Right atrium auricular region (tissue), 2 donors: ENCODE results near the gene ZNF880. TPM values are rescaled to one million over a fixed set of nuclear protein-coding genes. Genes with fewer than 3 reads are reported as not detected.
"Not testable (repeated sequence)": the region's sequence is repeated elsewhere in the genome, so short reads cannot be mapped to it uniquely, and the experiment has no call there.

ENCODE experiments used
- DNase-seq: peaks from one replicate; pipeline ENCODE4 v3.0.0-alpha.2; 2019; ENCODE audit warnings: low spot score
- H3K27ac ChIP-seq, 2 donors: fragments of 200-600 bp; sonication (generic); 1 replicate in 1 of 2; 2 replicates in 1 of 2; pipeline ENCODE4 v1.5.1; 2016 to 2019
- H3K27me3 ChIP-seq, 2 donors: fragments of 200-600 bp; sonication (generic); one replicate each; pipeline versions ENCODE4 v1.5.1 to v1.6.0; 2017 to 2019
- H3K36me3 ChIP-seq: fragments of 200-600 bp; sonication (generic); one replicate; pipeline ENCODE4 v1.5.1; 2016
- H3K4me1 ChIP-seq, 2 donors: fragments of 200-600 bp; sonication (generic); one replicate each; pipeline versions ENCODE4 v1.5.1 to v1.6.0; 2017 to 2019
- H3K4me3 ChIP-seq, 2 donors: fragments of 200-600 bp; sonication (generic); 1 replicate in 1 of 2; 2 replicates in 1 of 2; pipeline ENCODE4 v1.5.1; 2017 to 2019; ENCODE audit warnings: mild to moderate bottlenecking in 1 of 2, moderate library complexity in 1 of 2
- H3K9me3 ChIP-seq, 2 donors: fragments of 200-600 bp; sonication (generic); one replicate each; pipeline ENCODE4 v1.5.1; 2019
- total RNA-seq, 2 donors: library from RNA; depleted of rRNA; stranded (reverse); fragments of >200 nt; gene quantifications; one replicate each; pipeline ENCODE4 v1.1.0, GENCODE V29; 2016
- TF ChIP-seq, protein P1 (sequence below), 2 donors: fragments of 200-600 bp; sonication (generic); IDR thresholded peaks; one replicate each; pipeline ENCODE4 v1.5.1; 2019; ENCODE audit warnings: antibody characterized with exemption in 2 of 2

Gene ZNF880
- total RNA-seq, 2 donors from 2014 or later = 19.6 to 20.5 TPM

DNA sequence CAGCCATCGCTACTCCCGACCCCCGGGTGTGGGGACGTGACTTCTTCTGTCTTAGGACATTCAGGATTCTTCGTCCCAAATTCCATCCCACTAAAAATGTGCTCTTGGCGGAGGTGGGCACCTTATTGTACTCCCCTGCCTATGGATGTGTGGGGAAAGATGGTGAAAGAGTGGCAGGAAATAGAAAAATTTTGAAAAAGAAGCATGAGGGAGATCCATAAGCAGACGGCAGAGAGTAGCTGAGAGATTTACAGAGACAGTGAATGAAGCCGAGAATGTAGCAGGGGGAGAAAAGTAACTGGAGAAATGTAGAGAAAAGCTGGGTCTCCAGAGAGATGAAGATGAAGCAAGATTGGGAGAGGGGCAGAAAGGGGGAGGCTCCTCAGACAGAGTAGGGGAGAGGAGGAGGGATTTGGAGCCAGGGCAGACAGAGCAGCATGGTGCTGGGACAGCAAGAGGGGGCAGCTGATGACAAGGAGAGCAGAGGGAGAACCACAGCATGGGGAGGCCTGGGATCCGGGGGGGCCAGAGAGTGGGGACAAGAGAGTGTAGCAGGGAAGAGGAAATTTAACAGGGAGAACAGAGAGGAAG, 32.8 kb upstream of the ZNF880 start:
- no peaks in the 10 kb centered on the region for H3K27me3 ChIP-seq
- H3K27ac ChIP-seq = peak overlapping the region; percentile 71 to 79
- H3K4me1 ChIP-seq = peaks cover 0 to 9% of the 10 kb centered on the region in 2 donors
- TF ChIP-seq, protein P1, sequence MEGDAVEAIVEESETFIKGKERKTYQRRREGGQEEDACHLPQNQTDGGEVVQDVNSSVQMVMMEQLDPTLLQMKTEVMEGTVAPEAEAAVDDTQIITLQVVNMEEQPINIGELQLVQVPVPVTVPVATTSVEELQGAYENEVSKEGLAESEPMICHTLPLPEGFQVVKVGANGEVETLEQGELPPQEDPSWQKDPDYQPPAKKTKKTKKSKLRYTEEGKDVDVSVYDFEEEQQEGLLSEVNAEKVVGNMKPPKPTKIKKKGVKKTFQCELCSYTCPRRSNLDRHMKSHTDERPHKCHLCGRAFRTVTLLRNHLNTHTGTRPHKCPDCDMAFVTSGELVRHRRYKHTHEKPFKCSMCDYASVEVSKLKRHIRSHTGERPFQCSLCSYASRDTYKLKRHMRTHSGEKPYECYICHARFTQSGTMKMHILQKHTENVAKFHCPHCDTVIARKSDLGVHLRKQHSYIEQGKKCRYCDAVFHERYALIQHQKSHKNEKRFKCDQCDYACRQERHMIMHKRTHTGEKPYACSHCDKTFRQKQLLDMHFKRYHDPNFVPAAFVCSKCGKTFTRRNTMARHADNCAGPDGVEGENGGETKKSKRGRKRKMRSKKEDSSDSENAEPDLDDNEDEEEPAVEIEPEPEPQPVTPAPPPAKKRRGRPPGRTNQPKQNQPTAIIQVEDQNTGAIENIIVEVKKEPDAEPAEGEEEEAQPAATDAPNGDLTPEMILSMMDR (IDR thresholded peaks at IDR 0.05) = no peak
- H3K4me3 ChIP-seq = peak overlapping the region; percentile 66 to 90
- no peak for DNase-seq
- peaks cover 8 to 28% of the 10 kb centered on the region in 2 donors for H3K9me3 ChIP-seq
- H3K36me3 ChIP-seq = no peaks in the 10 kb centered on the region

GRCh38 chr19:52339022-52339421, 30.7 kb upstream of the ZNF880 start:
- not testable (repeated sequence) for H3K9me3 ChIP-seq, DNase-seq, H3K4me1 ChIP-seq, H3K27ac ChIP-seq, H3K36me3 ChIP-seq, H3K4me3 ChIP-seq, H3K27me3 ChIP-seq

- no peak overlapping the region for H3K4me3 ChIP-seq
- no peak overlapping the region for H3K27ac ChIP-seq
- TF ChIP-seq, protein P1 (IDR thresholded peaks at IDR 0.05) = peak in 1 of 2 donors; percentile 63
- DNase-seq = no peak
- H3K27me3 ChIP-seq = no peaks in the 10 kb centered on the region
- no peaks in the 10 kb centered on the region for H3K4me1 ChIP-seq
- peaks cover 3% of the 10 kb centered on the region for H3K36me3 ChIP-seq
- H3K9me3 ChIP-seq = no peaks in the 10 kb centered on the region
Measured at GRCh38 chr19:52343548-52343947, 26.2 kb upstream of the ZNF880 start.

DNA sequence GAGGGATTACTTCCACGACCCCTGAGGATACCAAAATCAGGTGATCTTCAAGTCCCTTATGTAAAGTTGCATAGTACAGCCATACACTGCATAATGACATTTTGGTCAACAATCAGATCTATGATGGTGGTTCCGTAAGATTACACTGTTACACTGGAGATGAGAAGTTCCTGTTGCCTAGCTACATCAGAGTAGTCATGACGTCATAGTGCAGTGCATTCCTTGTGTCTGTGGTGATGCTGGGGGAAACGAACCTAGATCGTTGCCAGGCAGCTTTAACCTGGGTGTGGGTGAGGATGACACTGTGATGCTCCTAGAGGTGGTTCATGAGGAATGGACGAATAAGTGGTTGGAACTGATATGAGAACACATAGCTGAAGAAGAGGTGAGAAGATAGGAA, 24.6 kb upstream of the ZNF880 start:
- TF ChIP-seq, protein P1 (IDR thresholded peaks at IDR 0.05) = no peak
- no peaks in the 10 kb centered on the region for H3K4me1 ChIP-seq
- H3K27me3 ChIP-seq = no peaks in the 10 kb centered on the region
- peaks cover 19% of the 10 kb centered on the region for H3K36me3 ChIP-seq
- no peak overlapping the region for H3K27ac ChIP-seq
- DNase-seq = no peak
- no peaks in the 10 kb centered on the region for H3K9me3 ChIP-seq
- no peak overlapping the region for H3K4me3 ChIP-seq

DNA sequence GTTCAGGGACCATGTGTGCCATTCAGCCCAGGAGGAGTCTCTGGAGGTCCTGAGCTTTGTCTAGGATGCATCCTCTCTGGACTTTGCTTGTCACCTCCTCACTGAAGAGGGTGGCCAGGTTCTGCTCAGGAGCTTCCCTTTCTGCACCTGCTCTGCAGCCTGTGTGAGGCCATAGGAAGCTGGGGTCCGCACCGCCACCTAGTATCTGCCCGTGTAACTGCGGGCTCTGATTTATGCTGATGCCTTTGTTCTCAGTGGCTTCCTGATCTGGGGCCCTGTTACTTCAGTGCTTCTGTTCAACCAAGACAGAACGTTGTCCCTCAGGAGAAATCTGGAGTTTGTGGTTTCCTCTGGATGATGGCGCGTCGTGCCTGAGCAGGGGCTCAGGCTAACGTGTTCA, 18.2 kb upstream of the ZNF880 start:
- DNase-seq = no peak
- H3K9me3 ChIP-seq = no peaks in the 10 kb centered on the region
- no peak overlapping the region for H3K27ac ChIP-seq
- H3K36me3 ChIP-seq = peaks cover 61% of the 10 kb centered on the region
- no peak overlapping the region for H3K4me3 ChIP-seq
- no peaks in the 10 kb centered on the region for H3K4me1 ChIP-seq
- H3K27me3 ChIP-seq = no peaks in the 10 kb centered on the region
- TF ChIP-seq, protein P1 (IDR thresholded peaks at IDR 0.05) = no peak

GRCh38 chr19:52366414-52366824, 3.3 kb upstream of the ZNF880 start:
- H3K27ac ChIP-seq = no peak overlapping the region
- no peak for DNase-seq
- no peaks in the 10 kb centered on the region for H3K27me3 ChIP-seq
- peaks cover 18% of the 10 kb centered on the region for H3K36me3 ChIP-seq
- TF ChIP-seq, protein P1 (IDR thresholded peaks at IDR 0.05) = no peak
- peaks cover 0 to 8% of the 10 kb centered on the region in 2 donors for H3K4me1 ChIP-seq
- peaks cover 10 to 64% of the 10 kb centered on the region in 2 donors for H3K9me3 ChIP-seq
- H3K4me3 ChIP-seq = no peak overlapping the region
